Keratinocyte (primary cell): ENCODE measurements around the gene CDH13. TPM values are rescaled to one million over a fixed set of nuclear protein-coding genes. Genes with fewer than 3 reads are reported as not detected.

ENCODE experiments used
- DNase-seq: peaks from one replicate; pipeline ENCODE4 v3.0.0-alpha.2; 2011; ENCODE audit warnings: low read depth, missing footprints, low spot score
- FAIRE-seq: peaks from 2 replicates; lab custom pipeline; 2011; peaks lifted over from hg19 to GRCh38; lab: Jason Lieb, UNC
- H2AFZ ChIP-seq: 2 replicates; pipeline ENCODE4 v1.6.0; 2012; ENCODE audit warnings: low read length, control low read depth, inconsistent platforms; ENCODE audit not compliant: control insufficient read depth
- H3K27ac ChIP-seq: 2 replicates; pipeline ENCODE4 v1.5.1; 2011; ENCODE audit warnings: low read length; ENCODE audit not compliant: control insufficient read depth, insufficient read depth
- H3K27me3 ChIP-seq: 3 replicates; pipeline ENCODE4 v1.6.0; 2011; ENCODE audit warnings: low read length; ENCODE audit not compliant: control insufficient read depth, insufficient read depth; ENCODE audit errors: extremely low read depth
- H3K36me3 ChIP-seq, 2 experiments: 2 replicates in 1 of 2; 3 replicates in 1 of 2; pipeline ENCODE4 v1.5.1; 2011; ENCODE audit warnings: low read length in 2 of 2, mild to moderate bottlenecking in 1 of 2; ENCODE audit not compliant: control insufficient read depth in 2 of 2, insufficient read depth in 2 of 2; ENCODE audit errors: extremely low read depth in 1 of 2
- H3K4me1 ChIP-seq: 3 replicates; pipeline ENCODE4 v1.5.1; 2011; ENCODE audit warnings: low read length; ENCODE audit not compliant: control insufficient read depth, insufficient read depth; ENCODE audit errors: extremely low read depth
- H3K4me2 ChIP-seq: 3 replicates; pipeline ENCODE4 v1.6.0; 2011; ENCODE audit warnings: low read depth, low read length; ENCODE audit not compliant: control insufficient read depth, insufficient read depth; ENCODE audit errors: extremely low read depth
- H3K4me3 ChIP-seq, 3 experiments: fragments of 200-600 bp in 1 of 3; sonication (generic) in 1 of 3; 2 replicates in 2 of 3; 3 replicates in 1 of 3; pipeline ENCODE4 v1.5.1; 2011 to 2016; ENCODE audit warnings: low read length in 3 of 3, mild to moderate bottlenecking in 3 of 3, control low read depth in 2 of 3, inconsistent platforms in 1 of 3, low read depth in 1 of 3, mixed read lengths in 1 of 3, mixed run types in 1 of 3, moderate library complexity in 1 of 3; ENCODE audit not compliant: control insufficient read depth in 2 of 3, insufficient read depth in 2 of 3; ENCODE audit errors: extremely low read depth in 1 of 3
- H3K79me2 ChIP-seq: 2 replicates; pipeline ENCODE4 v1.6.0; 2012; ENCODE audit warnings: low read length; ENCODE audit not compliant: control insufficient read depth, insufficient read depth
- H3K9ac ChIP-seq: 3 replicates; pipeline ENCODE4 v1.6.0; 2011; ENCODE audit warnings: low read length; ENCODE audit not compliant: control insufficient read depth, insufficient read depth; ENCODE audit errors: extremely low read depth
- H3K9me1 ChIP-seq: 3 replicates; pipeline ENCODE4 v1.6.0; 2011; ENCODE audit warnings: low read length; ENCODE audit not compliant: control insufficient read depth, insufficient read depth; ENCODE audit errors: extremely low read depth
- H3K9me3 ChIP-seq: 2 replicates; pipeline ENCODE4 v1.5.1; 2012; ENCODE audit warnings: low read depth, low read length; ENCODE audit not compliant: control insufficient read depth
- H4K20me1 ChIP-seq: 3 replicates; pipeline ENCODE4 v1.6.0; 2011; ENCODE audit warnings: low read length; ENCODE audit not compliant: control insufficient read depth, insufficient read depth; ENCODE audit errors: extremely low read depth
- EZH2 ChIP-seq: IDR thresholded peaks from one replicate; pipeline ENCODE4 v1.6.1; 2012; ENCODE audit warnings: inconsistent platforms, mild to moderate bottlenecking, low read length, moderate library complexity
- dilution Hi-C: fragments of 300-500 bp; cut with MboI; formaldehyde crosslinking; loops from one replicate; pipeline ENCODE4 v1.7.0; 2020; ENCODE audit warnings: low sequenced_read_pairs; ENCODE audit not compliant: extremely low pct_ligation_motif_present
- polyA plus RNA-seq, 5 experiments: library from polyadenylated mRNA; depleted of rRNA in 3 of 5; stranded (reverse) in 3 of 5; stranded (forward) in 1 of 5; unstranded in 1 of 5; fragments of >200 nt; gene quantifications; 1 replicate in 1 of 5; 2 replicates in 3 of 5; 3 replicates in 1 of 5; pipeline versions ENCODE4 v1.2.1 to v1.2.3, GENCODE V29; 2011 to 2012; ENCODE audit warnings: missing spikeins in 2 of 5, low read depth in 1 of 5, low replicate concordance in 1 of 5
- TF ChIP-seq, protein P1 (sequence below), 3 experiments: IDR thresholded peaks in 1 of 3; conservative IDR thresholded peaks in 1 of 3; optimal IDR thresholded peaks in 1 of 3; 2 replicates in 2 of 3; 3 replicates in 1 of 3; pipeline versions ENCODE3 to v1.5.1; 2011; ENCODE audit warnings: low read length in 3 of 3, mild to moderate bottlenecking in 3 of 3, moderate library complexity in 2 of 3, control low read depth in 1 of 3, inconsistent platforms in 1 of 3; ENCODE audit not compliant: insufficient read depth in 2 of 3; ENCODE audit errors: extremely low read depth in 1 of 3

The CDH13 gene
- polyA plus RNA-seq, 1 donor (not counting 4 experiments of a cell fraction or from before 2014, with no cell fraction given), result 111 TPM

DNA sequence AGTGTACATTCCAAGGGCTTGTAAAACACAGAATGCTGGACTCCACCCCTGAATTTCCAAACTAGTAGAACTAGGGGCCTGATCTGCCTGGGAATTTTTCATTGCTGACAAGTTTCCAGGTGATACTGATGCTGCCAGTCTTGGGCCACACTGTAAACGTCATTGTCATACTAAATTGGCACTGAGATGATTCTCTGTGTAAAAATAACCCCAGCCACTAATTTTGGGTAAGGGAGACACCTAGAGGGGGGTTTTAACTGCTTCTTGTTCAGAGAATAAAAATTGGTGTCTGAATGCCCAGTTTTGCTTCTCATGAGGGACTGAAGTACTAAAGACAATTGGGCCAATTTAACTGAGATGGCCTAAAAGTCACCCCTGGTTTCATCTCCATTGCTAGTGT is 5.0 kb upstream of the CDH13 start:
- peaks cover 6% of the 10 kb centered on the region for H3K4me1 ChIP-seq
- H3K27ac ChIP-seq, result no peak overlapping the region
- no peaks in the 10 kb centered on the region for H4K20me1 ChIP-seq
- no peak overlapping the region for H3K9ac ChIP-seq
- H3K4me2 ChIP-seq, result no peak overlapping the region
- TF ChIP-seq, protein P1, sequence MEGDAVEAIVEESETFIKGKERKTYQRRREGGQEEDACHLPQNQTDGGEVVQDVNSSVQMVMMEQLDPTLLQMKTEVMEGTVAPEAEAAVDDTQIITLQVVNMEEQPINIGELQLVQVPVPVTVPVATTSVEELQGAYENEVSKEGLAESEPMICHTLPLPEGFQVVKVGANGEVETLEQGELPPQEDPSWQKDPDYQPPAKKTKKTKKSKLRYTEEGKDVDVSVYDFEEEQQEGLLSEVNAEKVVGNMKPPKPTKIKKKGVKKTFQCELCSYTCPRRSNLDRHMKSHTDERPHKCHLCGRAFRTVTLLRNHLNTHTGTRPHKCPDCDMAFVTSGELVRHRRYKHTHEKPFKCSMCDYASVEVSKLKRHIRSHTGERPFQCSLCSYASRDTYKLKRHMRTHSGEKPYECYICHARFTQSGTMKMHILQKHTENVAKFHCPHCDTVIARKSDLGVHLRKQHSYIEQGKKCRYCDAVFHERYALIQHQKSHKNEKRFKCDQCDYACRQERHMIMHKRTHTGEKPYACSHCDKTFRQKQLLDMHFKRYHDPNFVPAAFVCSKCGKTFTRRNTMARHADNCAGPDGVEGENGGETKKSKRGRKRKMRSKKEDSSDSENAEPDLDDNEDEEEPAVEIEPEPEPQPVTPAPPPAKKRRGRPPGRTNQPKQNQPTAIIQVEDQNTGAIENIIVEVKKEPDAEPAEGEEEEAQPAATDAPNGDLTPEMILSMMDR (optimal IDR thresholded peaks at IDR 0.05 in 1 of 3, IDR thresholded peaks at IDR 0.05 in 1 of 3, conservative IDR thresholded peaks at IDR 0.05 in 1 of 3; ENCODE audit: extremely low read depth in 1 of 3, insufficient read depth in 2 of 3, low read length in 3 of 3), result peak in 1 of 3 experiments; percentile 3
- TF ChIP-seq EZH2, result no peak
- no peaks in the 10 kb centered on the region for H3K9me3 ChIP-seq
- no peak for DNase-seq
- no peak for FAIRE-seq
- H3K27me3 ChIP-seq, result peaks cover 3% of the 10 kb centered on the region
- dilution Hi-C loops, result no loop called here
- H3K4me3 ChIP-seq, result no peak overlapping the region
- no peak overlapping the region for H2AFZ ChIP-seq
- no peaks in the 10 kb centered on the region for H3K9me1 ChIP-seq
- peaks cover under 1% of the 10 kb centered on the region for H3K79me2 ChIP-seq
- H3K36me3 ChIP-seq, result no peaks in the 10 kb centered on the region

DNA sequence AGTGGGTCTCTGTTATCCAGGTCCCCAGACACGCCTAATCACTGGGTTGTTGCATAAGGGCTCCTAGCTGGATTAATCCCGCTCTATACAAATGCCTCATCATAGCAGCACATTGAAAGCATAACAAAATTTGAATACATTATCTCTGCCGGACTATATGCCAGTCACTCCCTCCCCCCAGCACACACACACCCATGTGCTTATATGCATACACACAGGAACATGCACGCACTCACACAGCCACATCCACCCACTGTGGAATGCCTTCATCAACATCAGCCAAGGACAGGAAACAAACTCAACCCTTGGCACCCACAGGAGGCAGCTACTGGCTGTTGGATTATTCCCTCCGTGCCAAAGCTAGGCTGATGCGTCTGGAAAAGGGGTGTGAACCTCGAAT is 3.5 kb upstream of the CDH13 start:
- no peak for DNase-seq
- no peak overlapping the region for H2AFZ ChIP-seq
- no peaks in the 10 kb centered on the region for H3K9me1 ChIP-seq
- peaks cover 7% of the 10 kb centered on the region for H3K4me1 ChIP-seq
- H3K79me2 ChIP-seq, result peaks cover 11% of the 10 kb centered on the region
- H3K27me3 ChIP-seq, result peaks cover 3% of the 10 kb centered on the region
- no peaks in the 10 kb centered on the region for H3K36me3 ChIP-seq
- dilution Hi-C loops, result no loop called here
- H3K9ac ChIP-seq, result no peak overlapping the region
- H3K27ac ChIP-seq, result no peak overlapping the region
- no peaks in the 10 kb centered on the region for H4K20me1 ChIP-seq
- no peaks in the 10 kb centered on the region for H3K9me3 ChIP-seq
- H3K4me2 ChIP-seq, result no peak overlapping the region
- TF ChIP-seq, protein P1 (optimal IDR thresholded peaks at IDR 0.05 in 1 of 3, IDR thresholded peaks at IDR 0.05 in 1 of 3, conservative IDR thresholded peaks at IDR 0.05 in 1 of 3; ENCODE audit: extremely low read depth in 1 of 3, insufficient read depth in 2 of 3, low read length in 3 of 3), result no peak
- H3K4me3 ChIP-seq, result no peak overlapping the region
- FAIRE-seq, result peak; percentile 13
